ENCODE data around the gene PLCXD3. TPM values are rescaled to one million over a fixed set of nuclear protein-coding genes. Genes with fewer than 3 reads are reported as not detected.

PLCXD3 gene
- total RNA-seq, 1 experiment from 2014 or later, result 0.10 TPM

- POLR2A ChIA-PET, result no interaction called here
- H3K4me1 ChIP-seq (ENCODE audit: control insufficient read depth, insufficient read depth, low read length), result no peaks in the 10 kb centered on the region
- intact Hi-C loops (cut with micrococcal nuclease; ENCODE audit: unreplicated experiment), result no loop called here
- H3K9me3 ChIP-seq (ENCODE audit: control insufficient read depth, insufficient read depth, low read depth, low read length), result no peaks in the 10 kb centered on the region
- no peaks in the 10 kb centered on the region for H3K36me3 ChIP-seq (ENCODE audit: control insufficient read depth, insufficient read depth, low read length)
- H3K27me3 ChIP-seq (ENCODE audit: control insufficient read depth, insufficient read depth, low read length), result no peaks in the 10 kb centered on the region
- ATAC-seq (no peak), DNase-seq (ENCODE audit: low read depth, low spot score) (no peak)
- TF ChIP-seq, protein P1, sequence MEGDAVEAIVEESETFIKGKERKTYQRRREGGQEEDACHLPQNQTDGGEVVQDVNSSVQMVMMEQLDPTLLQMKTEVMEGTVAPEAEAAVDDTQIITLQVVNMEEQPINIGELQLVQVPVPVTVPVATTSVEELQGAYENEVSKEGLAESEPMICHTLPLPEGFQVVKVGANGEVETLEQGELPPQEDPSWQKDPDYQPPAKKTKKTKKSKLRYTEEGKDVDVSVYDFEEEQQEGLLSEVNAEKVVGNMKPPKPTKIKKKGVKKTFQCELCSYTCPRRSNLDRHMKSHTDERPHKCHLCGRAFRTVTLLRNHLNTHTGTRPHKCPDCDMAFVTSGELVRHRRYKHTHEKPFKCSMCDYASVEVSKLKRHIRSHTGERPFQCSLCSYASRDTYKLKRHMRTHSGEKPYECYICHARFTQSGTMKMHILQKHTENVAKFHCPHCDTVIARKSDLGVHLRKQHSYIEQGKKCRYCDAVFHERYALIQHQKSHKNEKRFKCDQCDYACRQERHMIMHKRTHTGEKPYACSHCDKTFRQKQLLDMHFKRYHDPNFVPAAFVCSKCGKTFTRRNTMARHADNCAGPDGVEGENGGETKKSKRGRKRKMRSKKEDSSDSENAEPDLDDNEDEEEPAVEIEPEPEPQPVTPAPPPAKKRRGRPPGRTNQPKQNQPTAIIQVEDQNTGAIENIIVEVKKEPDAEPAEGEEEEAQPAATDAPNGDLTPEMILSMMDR (IDR thresholded peaks at IDR 0.05), result no peak
- no peak for TF ChIP-seq POLR2AphosphoS5 (IDR thresholded peaks at IDR 0.05; ENCODE audit: low read depth, low read length)
- no peak for TF ChIP-seq TCF7L2 (IDR thresholded peaks at IDR 0.05; ENCODE audit: low read depth, low read length)
- TF ChIP-seq, protein P2, sequence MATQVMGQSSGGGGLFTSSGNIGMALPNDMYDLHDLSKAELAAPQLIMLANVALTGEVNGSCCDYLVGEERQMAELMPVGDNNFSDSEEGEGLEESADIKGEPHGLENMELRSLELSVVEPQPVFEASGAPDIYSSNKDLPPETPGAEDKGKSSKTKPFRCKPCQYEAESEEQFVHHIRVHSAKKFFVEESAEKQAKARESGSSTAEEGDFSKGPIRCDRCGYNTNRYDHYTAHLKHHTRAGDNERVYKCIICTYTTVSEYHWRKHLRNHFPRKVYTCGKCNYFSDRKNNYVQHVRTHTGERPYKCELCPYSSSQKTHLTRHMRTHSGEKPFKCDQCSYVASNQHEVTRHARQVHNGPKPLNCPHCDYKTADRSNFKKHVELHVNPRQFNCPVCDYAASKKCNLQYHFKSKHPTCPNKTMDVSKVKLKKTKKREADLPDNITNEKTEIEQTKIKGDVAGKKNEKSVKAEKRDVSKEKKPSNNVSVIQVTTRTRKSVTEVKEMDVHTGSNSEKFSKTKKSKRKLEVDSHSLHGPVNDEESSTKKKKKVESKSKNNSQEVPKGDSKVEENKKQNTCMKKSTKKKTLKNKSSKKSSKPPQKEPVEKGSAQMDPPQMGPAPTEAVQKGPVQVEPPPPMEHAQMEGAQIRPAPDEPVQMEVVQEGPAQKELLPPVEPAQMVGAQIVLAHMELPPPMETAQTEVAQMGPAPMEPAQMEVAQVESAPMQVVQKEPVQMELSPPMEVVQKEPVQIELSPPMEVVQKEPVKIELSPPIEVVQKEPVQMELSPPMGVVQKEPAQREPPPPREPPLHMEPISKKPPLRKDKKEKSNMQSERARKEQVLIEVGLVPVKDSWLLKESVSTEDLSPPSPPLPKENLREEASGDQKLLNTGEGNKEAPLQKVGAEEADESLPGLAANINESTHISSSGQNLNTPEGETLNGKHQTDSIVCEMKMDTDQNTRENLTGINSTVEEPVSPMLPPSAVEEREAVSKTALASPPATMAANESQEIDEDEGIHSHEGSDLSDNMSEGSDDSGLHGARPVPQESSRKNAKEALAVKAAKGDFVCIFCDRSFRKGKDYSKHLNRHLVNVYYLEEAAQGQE (IDR thresholded peaks at IDR 0.05; ENCODE audit: insufficient read depth in 1 of 2, low read depth in 2 of 2, low read length in 1 of 2), result no peak
- in situ Hi-C loops (cut with HindIII; ENCODE audit: low pct_unique_long_range_greater_than_20kb, low sequenced_read_pairs), result no loop called here
- no peak overlapping the region for H3K27ac ChIP-seq (ENCODE audit: low read length)
- no TSS peak for BruUV-seq (replicated peaks)
- no peak overlapping the region for H3K4me3 ChIP-seq (ENCODE audit: low read depth in 2 of 2, low read length in 2 of 2)
- CTCF ChIA-PET, result no interaction called here
Observed at GRCh38 chr5:41312478-41313060, 197.8 kb downstream of the PLCXD3 start.

GRCh38 chr5:41312066-41312465 is 198.3 kb downstream of the PLCXD3 start:
- ATAC-seq (no peak), DNase-seq (ENCODE audit: low read depth, low spot score) (no peak)
- in situ Hi-C loops (cut with HindIII; ENCODE audit: low pct_unique_long_range_greater_than_20kb, low sequenced_read_pairs), result no loop called here
- H3K27me3 ChIP-seq (ENCODE audit: control insufficient read depth, insufficient read depth, low read length), result no peaks in the 10 kb centered on the region
- intact Hi-C loops (cut with micrococcal nuclease; ENCODE audit: unreplicated experiment), result no loop called here
- no peaks in the 10 kb centered on the region for H3K4me1 ChIP-seq (ENCODE audit: control insufficient read depth, insufficient read depth, low read length)
- ChIA-PET POLR2A (no interaction called here), CTCF (no interaction called here)
- TF ChIP-seq SIN3A (IDR thresholded peaks at IDR 0.05; ENCODE audit: borderline replicate concordance, insufficient read depth, low read depth, low read length) (no peak), TCF7L2 (IDR thresholded peaks at IDR 0.05; ENCODE audit: low read depth, low read length) (no peak), POLR2AphosphoS5 (IDR thresholded peaks at IDR 0.05; ENCODE audit: low read depth, low read length) (no peak)
- TF ChIP-seq, protein P2 (IDR thresholded peaks at IDR 0.05; ENCODE audit: insufficient read depth in 1 of 2, low read depth in 2 of 2, low read length in 1 of 2), result no peak
- TF ChIP-seq, protein P1 (IDR thresholded peaks at IDR 0.05), result no peak
- no peak overlapping the region for H3K4me3 ChIP-seq (ENCODE audit: low read depth in 2 of 2, low read length in 2 of 2)
- BruUV-seq (replicated peaks), result no TSS peak
- no peak overlapping the region for H3K27ac ChIP-seq (ENCODE audit: low read length)
- no peaks in the 10 kb centered on the region for H3K36me3 ChIP-seq (ENCODE audit: control insufficient read depth, insufficient read depth, low read length)
- H3K9me3 ChIP-seq (ENCODE audit: control insufficient read depth, insufficient read depth, low read depth, low read length), result no peaks in the 10 kb centered on the region

Measured in Panc1 (cell line).